Measurements from ENCODE around the gene ZFX. TPM values are rescaled to one million over a fixed set of nuclear protein-coding genes. Genes with fewer than 3 reads are reported as not detected.
A peak's percentile ranks its signal among the peaks of the same experiment; 100 is the strongest.

Gene ZFX
- total RNA-seq, 1 donor from 2014 or later: 72.8 TPM

GRCh38 chrX:24144528-24144927, 5.0 kb upstream of the ZFX start:
- Mint-ChIP-seq H3K4me1 (ENCODE audit: low read depth) (peaks cover 49% of the 10 kb centered on the region), H3K36me3 (ENCODE audit: low read depth) (no peaks in the 10 kb centered on the region), H3K9me3 (ENCODE audit: low read depth) (no peaks in the 10 kb centered on the region), H3K27me3 (ENCODE audit: low read depth) (no peaks in the 10 kb centered on the region), H3K4me3 (ENCODE audit: unreplicated experiment) (no peak overlapping the region), H3K27ac (ENCODE audit: unreplicated experiment) (no peak overlapping the region)
- no peak for TF ChIP-seq CTCF (IDR thresholded peaks at IDR 0.05)
- DNase-seq (ENCODE audit: low spot score): no peak

- Mint-ChIP-seq H3K27me3 (ENCODE audit: low read depth) (no peaks in the 10 kb centered on the region), H3K27ac (ENCODE audit: unreplicated experiment) (peak overlapping the region; percentile 99), H3K36me3 (ENCODE audit: low read depth) (no peaks in the 10 kb centered on the region), H3K9me3 (ENCODE audit: low read depth) (no peaks in the 10 kb centered on the region), H3K4me3 (ENCODE audit: unreplicated experiment) (no peak overlapping the region), H3K4me1 (ENCODE audit: low read depth) (peaks cover 46% of the 10 kb centered on the region)
- TF ChIP-seq CTCF (IDR thresholded peaks at IDR 0.05): peak; percentile 48
- no peak for DNase-seq (ENCODE audit: low spot score)
These were observed 4.0 kb upstream of the ZFX start for GRCh38 chrX:24145303-24146186.

- TF ChIP-seq CTCF (IDR thresholded peaks at IDR 0.05): no peak
- Mint-ChIP-seq H3K9me3 (ENCODE audit: low read depth) (no peaks in the 10 kb centered on the region), H3K4me3 (ENCODE audit: unreplicated experiment) (peak overlapping the region; percentile 6), H3K4me1 (ENCODE audit: low read depth) (peaks cover 55% of the 10 kb centered on the region), H3K36me3 (ENCODE audit: low read depth) (peaks cover 3% of the 10 kb centered on the region), H3K27ac (ENCODE audit: unreplicated experiment) (peak overlapping the region; percentile 99), H3K27me3 (ENCODE audit: low read depth) (no peaks in the 10 kb centered on the region)
- no peak for DNase-seq (ENCODE audit: low spot score)
These were observed 3.1 kb upstream of the ZFX start for GRCh38 chrX:24146283-24146949.

GRCh38 chrX:24147165-24147564, 2.4 kb upstream of the ZFX start:
- Mint-ChIP-seq H3K4me1 (ENCODE audit: low read depth) (peaks cover 62% of the 10 kb centered on the region), H3K36me3 (ENCODE audit: low read depth) (peaks cover 4% of the 10 kb centered on the region), H3K9me3 (ENCODE audit: low read depth) (no peaks in the 10 kb centered on the region), H3K27me3 (ENCODE audit: low read depth) (no peaks in the 10 kb centered on the region), H3K4me3 (ENCODE audit: unreplicated experiment) (no peak overlapping the region), H3K27ac (ENCODE audit: unreplicated experiment) (peak overlapping the region; percentile 99)
- no peak for TF ChIP-seq CTCF (IDR thresholded peaks at IDR 0.05)
- no peak for DNase-seq (ENCODE audit: low spot score)

- DNase-seq (ENCODE audit: low spot score): no peak
- peak overlapping the region; percentile 99 for H3K27ac Mint-ChIP-seq (ENCODE audit: unreplicated experiment)
- no peaks in the 10 kb centered on the region for H3K27me3 Mint-ChIP-seq (ENCODE audit: low read depth)
- H3K36me3 Mint-ChIP-seq (ENCODE audit: low read depth): peaks cover 6% of the 10 kb centered on the region
- no peaks in the 10 kb centered on the region for H3K9me3 Mint-ChIP-seq (ENCODE audit: low read depth)
- H3K4me3 Mint-ChIP-seq (ENCODE audit: unreplicated experiment): peak overlapping the region; percentile 80
- peaks cover 69% of the 10 kb centered on the region for H3K4me1 Mint-ChIP-seq (ENCODE audit: low read depth)
- TF ChIP-seq CTCF (IDR thresholded peaks at IDR 0.05): no peak
These were observed 1.4 kb upstream of the ZFX start for GRCh38 chrX:24148121-24148520.
